Measurements from ENCODE around the gene RTL5.

Gene RTL5

DNA sequence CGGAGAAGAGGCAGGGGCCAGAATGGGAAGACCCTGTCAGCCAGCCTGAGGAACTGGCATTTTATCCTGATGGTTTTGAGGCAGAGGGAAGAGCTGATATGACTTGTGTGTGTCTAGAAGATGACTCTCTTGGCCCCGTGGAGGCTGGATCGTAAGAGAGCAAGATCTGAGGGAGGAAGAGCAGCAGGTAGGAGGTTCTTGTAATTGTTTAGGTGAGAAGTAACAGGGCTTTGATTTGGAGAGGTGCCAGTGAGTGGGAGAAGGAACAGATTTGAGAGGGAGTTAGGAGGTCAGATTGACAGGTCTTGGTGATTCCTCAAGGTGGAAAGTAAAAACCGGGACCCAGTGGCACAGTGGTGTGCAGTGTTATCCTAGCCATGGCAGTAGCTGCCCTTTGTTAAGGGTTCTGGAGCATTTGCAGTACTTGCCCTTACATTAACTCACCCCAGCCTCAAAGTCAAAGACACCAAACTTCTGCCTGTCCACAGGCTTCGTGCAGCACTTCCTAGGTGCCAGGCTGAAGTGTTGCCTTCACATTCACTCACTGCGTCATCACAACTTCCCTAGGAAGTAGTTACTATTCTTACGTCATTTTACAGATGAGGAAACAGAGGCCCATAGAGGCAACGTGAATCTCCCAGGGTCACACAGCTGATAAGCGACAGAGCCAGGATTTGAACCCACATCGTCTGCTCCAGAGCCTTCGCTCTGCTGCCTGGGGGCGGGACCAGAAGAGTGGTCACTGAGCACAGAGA lies 23.7 kb downstream of the RTL5 start:
- DNase-seq (ENCODE audit: low read depth): no peak

DNA sequence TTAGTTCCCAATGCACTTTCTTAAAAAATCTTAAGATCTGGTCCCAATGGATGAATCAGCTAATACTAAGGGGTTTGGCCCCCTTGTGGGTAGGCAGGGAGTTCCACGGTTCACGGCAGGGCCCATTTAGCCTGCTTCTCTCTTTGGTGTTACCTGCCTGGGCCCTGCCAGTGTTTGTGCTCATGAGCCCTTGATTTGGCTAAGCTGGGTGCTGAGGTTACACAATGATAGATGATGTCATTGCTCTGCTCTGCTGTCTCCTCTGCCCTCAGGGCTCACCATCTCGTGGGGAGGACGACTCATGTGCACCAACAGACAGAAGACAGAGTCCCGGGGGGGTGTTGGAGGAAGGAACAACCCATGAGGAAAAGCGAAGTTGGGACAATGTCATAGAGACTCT lies 24.4 kb downstream of the RTL5 start:
- no peak for DNase-seq (ENCODE audit: low read depth)

GRCh38 chrX:72105436-72105835 lies 26.3 kb downstream of the RTL5 start:
- DNase-seq (ENCODE audit: low read depth): no peak

DNA sequence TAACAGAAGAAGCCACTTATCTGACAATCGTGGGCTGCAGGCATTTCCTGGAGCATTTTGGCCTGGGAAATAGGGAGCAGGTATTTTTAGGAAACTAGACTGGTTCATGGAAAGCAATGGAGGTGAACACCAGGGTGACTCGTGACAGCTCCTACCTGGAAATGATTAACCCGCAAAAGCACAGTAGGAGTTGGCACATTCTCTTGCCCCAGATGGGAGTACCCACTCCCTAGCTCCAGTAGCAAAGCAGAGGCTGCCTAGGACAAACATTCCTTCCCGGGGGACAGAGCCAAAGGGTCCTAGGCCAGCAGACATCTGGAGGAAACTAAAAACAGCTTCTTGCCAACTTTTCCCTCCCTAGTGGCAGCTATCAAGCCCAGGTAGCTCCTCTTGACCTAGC lies 29.0 kb downstream of the RTL5 start:
- no peak for DNase-seq (ENCODE audit: low read depth)

GRCh38 chrX:72102126-72102525 lies 29.6 kb downstream of the RTL5 start:
- no peak for DNase-seq (ENCODE audit: low read depth)

DNA sequence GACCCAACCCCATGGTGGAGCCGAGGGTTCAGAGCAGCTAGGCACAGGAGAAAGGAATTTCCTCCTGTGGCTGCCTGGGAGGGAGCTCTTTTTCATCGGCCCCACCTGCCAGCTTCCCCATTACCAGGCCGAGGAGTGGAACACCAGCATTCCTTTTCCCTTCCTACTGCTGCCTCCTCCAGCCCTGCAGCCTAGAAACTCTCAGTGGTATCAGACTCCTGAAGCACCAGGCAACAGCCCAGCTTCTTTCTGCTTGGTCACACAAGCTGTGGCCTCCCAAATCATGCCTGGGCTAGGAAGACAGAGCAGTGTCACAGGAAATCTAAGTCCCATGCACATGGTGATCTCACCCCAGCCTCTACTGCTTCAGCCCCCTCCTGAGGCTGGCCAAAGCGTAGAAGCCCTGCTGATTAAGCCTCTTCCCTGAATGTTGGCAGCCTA lies 30.1 kb downstream of the RTL5 start:
- DNase-seq (ENCODE audit: low read depth): no peak

DNA sequence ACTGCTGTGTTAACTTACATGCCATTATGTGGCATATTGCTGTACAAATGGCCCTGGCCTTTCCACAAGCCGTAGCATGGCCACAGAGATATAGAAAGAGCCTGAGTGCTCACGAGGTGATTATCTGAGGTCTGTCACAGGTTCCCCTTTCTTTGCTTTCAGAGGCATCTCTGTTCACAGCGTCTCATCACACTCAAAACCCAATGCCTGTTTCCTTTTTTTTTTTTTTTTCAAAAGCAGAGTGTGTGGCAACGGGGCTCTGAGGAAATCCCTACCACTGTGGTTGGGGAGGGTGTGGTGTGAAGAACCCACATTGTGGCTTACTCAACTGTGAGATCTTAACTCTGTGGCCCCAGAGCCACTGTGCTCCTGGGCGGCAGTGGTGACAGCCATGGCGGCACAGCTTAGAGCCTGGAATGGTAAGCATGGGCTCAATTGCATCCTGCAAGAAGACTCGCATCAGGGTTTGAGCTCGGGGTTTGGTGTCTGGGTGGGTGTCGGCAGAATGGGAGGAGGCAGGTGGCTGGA lies 30.8 kb downstream of the RTL5 start:
- DNase-seq (ENCODE audit: low read depth): peak; percentile 26

- no peak for DNase-seq (ENCODE audit: low read depth)
Observed at GRCh38 chrX:72100051-72100755, 31.5 kb downstream of the RTL5 start.

DNA sequence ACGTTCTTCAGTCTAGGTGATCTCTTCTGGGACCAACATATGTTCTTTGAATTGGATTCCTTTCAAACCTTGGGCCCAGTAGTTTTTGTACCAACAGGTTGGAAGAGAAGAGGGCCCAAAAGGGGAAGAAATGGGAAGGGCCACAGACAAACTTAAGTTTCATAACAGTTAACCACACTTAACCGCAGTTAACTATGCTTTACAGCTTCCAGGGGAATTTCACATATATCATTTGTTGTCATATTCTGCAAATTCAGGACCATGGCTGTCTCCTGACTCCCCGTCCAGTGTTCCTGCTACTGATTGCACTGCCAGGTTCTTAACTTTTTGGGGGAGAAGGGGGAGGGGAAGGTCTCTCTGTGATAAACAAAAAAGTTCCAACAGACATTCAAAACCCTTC lies 34.6 kb downstream of the RTL5 start:
- no peak for DNase-seq (ENCODE audit: low read depth)

DNA sequence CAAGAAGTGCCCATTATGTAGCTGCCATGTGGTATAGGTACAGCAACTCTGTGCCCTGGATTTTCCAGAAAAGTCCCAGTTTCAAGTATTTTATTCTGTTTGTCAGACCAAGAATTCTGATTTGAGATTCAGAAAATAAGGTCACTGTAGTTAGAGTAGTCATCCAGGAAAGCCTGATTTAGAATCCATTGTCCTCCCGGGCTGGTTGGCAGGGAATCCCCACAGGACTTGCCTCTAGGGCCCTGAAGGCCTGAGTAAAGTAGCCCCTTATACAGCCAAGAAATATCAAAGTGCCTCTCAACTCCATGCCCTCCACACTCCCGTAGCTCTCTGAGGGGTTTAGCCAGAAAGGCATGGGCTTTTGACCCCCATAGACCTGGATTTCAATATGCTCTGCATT lies 36.3 kb downstream of the RTL5 start:
- DNase-seq (ENCODE audit: low read depth): no peak

GRCh38 chrX:72094894-72095293 lies 36.8 kb downstream of the RTL5 start:
- DNase-seq (ENCODE audit: low read depth): no peak

GRCh38 chrX:72089254-72089653 lies 42.5 kb downstream of the RTL5 start:
- DNase-seq (ENCODE audit: low read depth): no peak

GRCh38 chrX:72088761-72089160 lies 43.0 kb downstream of the RTL5 start:
- DNase-seq (ENCODE audit: low read depth): no peak

DNA sequence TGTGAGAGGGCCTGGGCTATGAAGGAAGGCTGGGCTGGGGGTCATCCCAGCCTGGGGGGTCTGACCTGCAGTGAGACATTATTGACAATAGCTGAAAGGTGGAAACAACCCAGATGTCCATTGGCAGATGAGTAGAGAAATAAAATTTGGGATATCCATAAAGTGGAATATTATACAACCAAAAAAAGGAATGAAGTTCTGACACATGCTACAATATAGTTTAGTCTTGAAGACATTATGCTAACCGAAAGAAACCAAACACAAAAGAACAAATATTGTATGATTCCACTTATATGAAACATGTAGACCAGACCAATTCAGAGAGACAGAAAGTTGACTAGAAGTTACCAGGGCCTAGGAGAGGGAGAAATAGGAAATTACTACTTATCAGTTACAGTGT lies 44.7 kb downstream of the RTL5 start:
- no peak for DNase-seq (ENCODE audit: low read depth)

GRCh38 chrX:72084114-72084513 lies 47.6 kb downstream of the RTL5 start:
- no peak for DNase-seq (ENCODE audit: low read depth)

DNA sequence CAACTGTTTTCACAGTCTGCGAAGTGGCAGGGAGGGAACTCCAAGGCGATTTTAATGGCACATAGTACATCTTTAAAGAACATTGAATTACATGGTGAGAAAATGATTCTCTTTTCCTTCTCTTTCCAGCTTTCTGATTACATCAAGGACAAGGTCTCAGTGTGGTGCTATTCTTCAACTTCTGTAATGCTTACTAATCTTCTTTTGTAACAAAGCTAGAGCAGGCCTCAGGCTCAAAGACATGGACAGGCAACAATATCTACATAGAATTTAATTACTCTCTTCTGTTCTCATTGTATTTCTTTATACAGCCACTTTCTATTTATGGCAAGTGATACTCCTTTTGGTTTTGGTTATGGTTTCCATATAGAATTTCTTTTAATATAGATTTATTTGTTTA lies 48.4 kb downstream of the RTL5 start:
- no peak for DNase-seq (ENCODE audit: low read depth)

DNA sequence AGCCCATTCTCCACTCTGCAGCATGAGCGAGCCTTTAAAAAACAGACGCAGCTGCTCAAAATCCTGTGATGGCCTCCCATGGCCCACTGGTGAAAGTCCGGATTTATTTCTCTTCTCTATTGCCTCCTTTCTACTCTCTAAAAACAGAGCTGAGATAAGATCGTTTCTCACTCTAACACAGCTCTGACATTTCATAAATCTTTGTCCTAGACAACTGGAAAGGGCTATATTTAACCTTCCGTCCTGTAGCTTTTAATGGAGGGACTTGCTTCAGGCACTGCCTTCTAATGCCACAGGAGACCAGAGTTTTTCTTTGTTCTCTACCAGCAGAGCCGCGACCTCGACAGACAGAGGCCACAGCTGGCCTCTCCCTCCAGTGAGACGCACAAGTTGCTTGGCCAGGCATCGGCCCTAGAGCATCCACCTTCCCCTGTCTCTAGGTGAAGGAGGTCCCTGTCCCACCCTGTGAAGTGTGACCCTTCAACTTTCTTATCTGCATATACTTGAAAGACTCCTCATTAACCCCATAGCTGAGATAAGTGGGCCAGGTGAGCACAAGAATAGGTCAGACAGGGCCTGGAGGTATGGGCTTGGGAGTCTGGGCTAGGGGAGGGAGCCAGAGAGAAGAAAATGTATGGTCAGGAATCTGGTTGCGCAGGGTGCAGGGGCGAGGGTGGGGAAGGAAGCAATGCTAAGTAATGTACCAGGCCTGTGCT lies 50.0 kb downstream of the RTL5 start:
- DNase-seq (ENCODE audit: low read depth): no peak

GRCh38 chrX:72080800-72081199 lies 50.9 kb downstream of the RTL5 start:
- DNase-seq (ENCODE audit: low read depth): no peak

- no peak for DNase-seq (ENCODE audit: low read depth)
Observed at GRCh38 chrX:72080150-72080549, 51.6 kb downstream of the RTL5 start.

DNA sequence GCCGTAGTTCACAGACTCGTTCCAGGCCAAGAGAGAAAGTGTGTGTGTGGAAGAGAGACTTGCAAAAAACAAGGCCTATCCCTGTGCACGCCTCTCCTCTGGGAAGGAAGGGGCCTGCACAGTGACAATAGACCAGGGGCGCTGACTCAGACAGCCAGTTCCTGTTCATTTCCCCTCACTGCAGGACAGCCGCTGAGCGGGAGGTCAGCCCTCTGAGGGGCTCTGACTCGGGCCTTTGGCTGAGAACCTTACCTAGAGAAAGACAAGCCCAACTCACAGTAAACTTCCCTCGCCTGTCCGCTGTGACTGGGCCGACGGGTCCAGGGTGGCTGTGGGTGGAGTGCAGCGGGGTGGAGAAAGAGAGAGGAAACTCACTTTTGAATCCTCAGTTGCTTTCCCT lies 52.1 kb downstream of the RTL5 start:
- no peak for DNase-seq (ENCODE audit: low read depth)

- DNase-seq (ENCODE audit: low read depth): no peak
Observed at GRCh38 chrX:72078411-72078810, 53.3 kb downstream of the RTL5 start.
